Endothelial cell of umbilical vein (primary cell): Measurements from ENCODE around the gene IDH1. TPM values are rescaled to one million over a fixed set of nuclear protein-coding genes. Genes with fewer than 3 reads are reported as not detected.

Experiments
- BruUV-seq: library from RNA; stranded (reverse); fragments of 400-500 nt; replicated peaks from 2 replicates; lab custom pipeline; 2021; lab: Mats Ljungman, UMichigan
- CTCF ChIA-PET: fragments of 300-600, 350-600 bp; sonication (Branson Sonifier 250); formaldehyde crosslinking; loops from one replicate; lab custom pipeline; 2021; ENCODE audit warnings: antibody characterized with exemption, inconsistent platforms; lab: Charles Lee
- POLR2A ChIA-PET: fragments of 300-600, 350-600 bp; sonication (Branson Sonifier 250); formaldehyde crosslinking; loops from one replicate; lab custom pipeline; 2021; ENCODE audit warnings: antibody characterized with exemption, inconsistent platforms; lab: Charles Lee
- DNase-seq: peaks from one replicate; pipeline ENCODE4 v3.0.0-alpha.2; 2011; ENCODE audit warnings: low read depth, low spot score
- FAIRE-seq: peaks from 2 replicates; lab custom pipeline; 2011; peaks lifted over from hg19 to GRCh38; lab: Jason Lieb, UNC
- H2AFZ ChIP-seq: 2 replicates; pipeline ENCODE4 v1.6.0; 2012; ENCODE audit warnings: low read depth, low read length, control low read depth, inconsistent platforms
- H3K27ac ChIP-seq: 2 replicates; pipeline ENCODE4 v1.5.1; 2011; ENCODE audit warnings: low read depth, mild to moderate bottlenecking, control low read depth, low read length, moderate library complexity; ENCODE audit not compliant: insufficient read depth
- H3K27me3 ChIP-seq, 2 experiments: 2 replicates each; pipeline versions ENCODE4 v1.6.0 to v1.6.1; 2011; ENCODE audit warnings: low read length in 2 of 2, mixed read lengths in 1 of 2; ENCODE audit not compliant: control insufficient read depth in 2 of 2, insufficient read depth in 2 of 2
- H3K36me3 ChIP-seq, 2 experiments: 2 replicates in 1 of 2; 3 replicates in 1 of 2; pipeline ENCODE4 v1.5.1; 2011; ENCODE audit warnings: low read length in 2 of 2, mild to moderate bottlenecking in 1 of 2, moderate library complexity in 1 of 2; ENCODE audit not compliant: control insufficient read depth in 2 of 2, insufficient read depth in 2 of 2; ENCODE audit errors: extremely low read depth in 1 of 2
- H3K4me1 ChIP-seq: 3 replicates; pipeline ENCODE4 v1.5.1; 2011; ENCODE audit warnings: mild to moderate bottlenecking, low read length; ENCODE audit not compliant: control insufficient read depth, insufficient read depth; ENCODE audit errors: extremely low read depth
- H3K4me2 ChIP-seq: 2 replicates; pipeline ENCODE4 v1.6.1; 2011; ENCODE audit warnings: low read length, control low read depth, mixed read lengths; ENCODE audit not compliant: insufficient read depth
- H3K4me3 ChIP-seq, 3 experiments: fragments of 200-600 bp in 1 of 3; sonication (generic), shearing (Covaris generic) in 1 of 3; replicated peaks in 1 of 3; 2 replicates each; pipeline ENCODE4 v1.5.1; 2011 to 2016; ENCODE audit warnings: control low read depth in 3 of 3, low read length in 3 of 3, mild to moderate bottlenecking in 2 of 3, inconsistent platforms in 1 of 3, low read depth in 1 of 3, moderate library complexity in 1 of 3; ENCODE audit not compliant: insufficient read depth in 1 of 3
- H3K79me2 ChIP-seq: 2 replicates; pipeline ENCODE4 v1.6.0; 2012; ENCODE audit warnings: low read length, inconsistent platforms; ENCODE audit not compliant: control insufficient read depth, insufficient read depth
- H3K9ac ChIP-seq: replicated peaks from 2 replicates; pipeline ENCODE3; 2011; ENCODE audit warnings: low read length, control low read depth; ENCODE audit not compliant: insufficient read depth; ENCODE audit errors: extremely low read depth
- H3K9me1 ChIP-seq: replicated peaks from 3 replicates; pipeline ENCODE4 v1.6.0; 2011; ENCODE audit warnings: mild to moderate bottlenecking, low read length; ENCODE audit not compliant: control insufficient read depth, insufficient read depth; ENCODE audit errors: extremely low read depth
- H3K9me3 ChIP-seq: replicated peaks from 2 replicates; pipeline ENCODE4 v1.5.1; 2012; ENCODE audit warnings: low read length, inconsistent platforms; ENCODE audit not compliant: control insufficient read depth, insufficient read depth
- H4K20me1 ChIP-seq: replicated peaks from 2 replicates; pipeline ENCODE3; 2011; ENCODE audit warnings: mild to moderate bottlenecking, low read length; ENCODE audit not compliant: control insufficient read depth, insufficient read depth; ENCODE audit errors: extremely low read depth
- EZH2 ChIP-seq: IDR thresholded peaks from 2 replicates; pipeline ENCODE4 v1.6.1; 2012; ENCODE audit warnings: borderline replicate concordance, low read depth, mild to moderate bottlenecking, moderate library complexity, low read length, inconsistent platforms; ENCODE audit not compliant: severe bottlenecking
- FOS ChIP-seq: IDR thresholded peaks from 2 replicates; pipeline ENCODE4 v1.6.1; 2011; ENCODE audit warnings: mild to moderate bottlenecking, low read length, moderate library complexity, borderline replicate concordance; ENCODE audit not compliant: insufficient read depth
- GATA2 ChIP-seq: IDR thresholded peaks from 2 replicates; pipeline ENCODE4 v1.7.0; 2011; ENCODE audit warnings: low read depth, mild to moderate bottlenecking, moderate library complexity, mixed read lengths, low read length; ENCODE audit not compliant: insufficient read length, insufficient read depth
- JUN ChIP-seq: IDR thresholded peaks from 2 replicates; pipeline ENCODE4 v1.6.1; 2011; ENCODE audit warnings: borderline replicate concordance, low read depth; ENCODE audit not compliant: insufficient read length, insufficient read depth
- MAX ChIP-seq: IDR thresholded peaks from 2 replicates; pipeline ENCODE4 v1.6.1; 2011; ENCODE audit not compliant: insufficient read depth, insufficient read length
- MYC ChIP-seq: IDR thresholded peaks from one replicate; pipeline ENCODE4 v1.6.1; 2011; ENCODE audit warnings: mild to moderate bottlenecking, low read depth, low read length
- POLR2A ChIP-seq: IDR thresholded peaks from 2 replicates; pipeline ENCODE4 v1.6.1; 2012; ENCODE audit warnings: low read depth, mild to moderate bottlenecking, control low read depth, low read length
- POLR2AphosphoS5 ChIP-seq: IDR thresholded peaks from 2 replicates; pipeline ENCODE4 v1.6.1; 2012; ENCODE audit warnings: low read depth, mild to moderate bottlenecking, control low read depth, low read length, moderate library complexity; ENCODE audit not compliant: insufficient read depth
- dilution Hi-C: fragments of 300-500 bp; cut with MboI; formaldehyde crosslinking; loops from one replicate; pipeline ENCODE4 v1.15.0; 2019; ENCODE audit warnings: low sequenced_read_pairs; ENCODE audit not compliant: extremely low pct_ligation_motif_present
- intact Hi-C: fragments of 100-400 bp; cut with micrococcal nuclease; formaldehyde crosslinking; loops from one replicate; pipeline ENCODE4 v1.10.0; 2022
- polyA plus RNA-seq, 4 experiments: library from polyadenylated mRNA; depleted of rRNA in 3 of 4; stranded (reverse) in 3 of 4; unstranded in 1 of 4; fragments of >200 nt; gene quantifications; 2 replicates each; pipeline versions ENCODE4 v1.2.1 to v1.2.3, GENCODE V29; 2011 to 2012; ENCODE audit warnings: missing spikeins in 1 of 4
- total RNA-seq: library from RNA; stranded (reverse); gene quantifications from 2 replicates; pipeline ENCODE4 v1.2.3, GENCODE V29; 2021
- TF ChIP-seq, protein P1 (sequence below), 2 donors: IDR thresholded peaks; 1 replicate in 1 of 2; 2 replicates in 1 of 2; pipeline ENCODE4 v1.5.1; 2011; ENCODE audit warnings: low read length in 2 of 2, mild to moderate bottlenecking in 2 of 2, moderate library complexity in 2 of 2, control low read depth in 1 of 2, inconsistent platforms in 1 of 2, low read depth in 1 of 2; ENCODE audit not compliant: insufficient read depth in 1 of 2; ENCODE audit errors: extremely low read depth in 1 of 2

The IDH1 gene
- total and polyA plus RNA-seq, 2 donors (not counting 3 experiments of a cell fraction or from before 2014, with no cell fraction given), result 63.1 to 107 TPM

DNA sequence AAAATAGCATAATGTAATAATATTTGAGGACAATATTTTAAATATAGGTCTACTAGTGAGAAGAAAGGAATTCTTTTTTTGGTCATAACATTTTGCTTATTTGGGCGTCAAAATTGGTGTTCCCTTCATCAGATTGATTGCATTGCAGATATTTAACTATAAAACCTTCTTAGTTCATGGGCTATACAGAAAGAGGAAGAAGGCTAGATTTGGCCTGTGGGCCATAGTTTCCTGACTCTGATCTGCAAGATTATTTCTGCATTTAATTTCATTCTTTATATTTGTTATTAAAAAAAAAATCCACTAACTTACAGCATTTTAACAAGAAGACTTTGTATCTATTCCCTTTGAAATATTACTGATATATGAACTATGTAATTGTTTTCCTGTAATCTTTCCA lies 43.1 kb upstream of the IDH1 start:
- Histone ChIP-seq H4K20me1 (no peaks in the 10 kb centered on the region), H3K27ac (no peak overlapping the region), H3K4me2 (no peak overlapping the region), H3K27me3 (no peaks in the 10 kb centered on the region), H3K9ac (no peak overlapping the region), H3K4me1 (no peaks in the 10 kb centered on the region), H3K4me3 (no peak overlapping the region), H3K9me1 (no peaks in the 10 kb centered on the region), H2AFZ (no peak overlapping the region), H3K36me3 (peaks cover 7 to 12% of the 10 kb centered on the region in 2 experiments), H3K9me3 (no peaks in the 10 kb centered on the region), H3K79me2 (no peaks in the 10 kb centered on the region)
- intact Hi-C loops (no loop called here), dilution Hi-C loops (no loop called here)
- DNase-seq (no peak), FAIRE-seq (no peak)
- CTCF ChIA-PET, result no interaction called here
- POLR2A ChIA-PET, result no interaction called here
- TF ChIP-seq POLR2AphosphoS5 (no peak), MYC (no peak), MAX (no peak), GATA2 (no peak), POLR2A (no peak), FOS (no peak), JUN (no peak), EZH2 (no peak)
- TF ChIP-seq, protein P1, sequence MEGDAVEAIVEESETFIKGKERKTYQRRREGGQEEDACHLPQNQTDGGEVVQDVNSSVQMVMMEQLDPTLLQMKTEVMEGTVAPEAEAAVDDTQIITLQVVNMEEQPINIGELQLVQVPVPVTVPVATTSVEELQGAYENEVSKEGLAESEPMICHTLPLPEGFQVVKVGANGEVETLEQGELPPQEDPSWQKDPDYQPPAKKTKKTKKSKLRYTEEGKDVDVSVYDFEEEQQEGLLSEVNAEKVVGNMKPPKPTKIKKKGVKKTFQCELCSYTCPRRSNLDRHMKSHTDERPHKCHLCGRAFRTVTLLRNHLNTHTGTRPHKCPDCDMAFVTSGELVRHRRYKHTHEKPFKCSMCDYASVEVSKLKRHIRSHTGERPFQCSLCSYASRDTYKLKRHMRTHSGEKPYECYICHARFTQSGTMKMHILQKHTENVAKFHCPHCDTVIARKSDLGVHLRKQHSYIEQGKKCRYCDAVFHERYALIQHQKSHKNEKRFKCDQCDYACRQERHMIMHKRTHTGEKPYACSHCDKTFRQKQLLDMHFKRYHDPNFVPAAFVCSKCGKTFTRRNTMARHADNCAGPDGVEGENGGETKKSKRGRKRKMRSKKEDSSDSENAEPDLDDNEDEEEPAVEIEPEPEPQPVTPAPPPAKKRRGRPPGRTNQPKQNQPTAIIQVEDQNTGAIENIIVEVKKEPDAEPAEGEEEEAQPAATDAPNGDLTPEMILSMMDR (IDR thresholded peaks at IDR 0.05; ENCODE audit: extremely low read depth in 1 of 2, insufficient read depth in 1 of 2, low read depth in 1 of 2, low read length in 2 of 2), result no peak
- BruUV-seq, result no TSS peak
